Measurements from ENCODE around the gene ARMC2. TPM values are rescaled to one million over a fixed set of nuclear protein-coding genes. Genes with fewer than 3 reads are reported as not detected.
A peak's percentile ranks its signal among the peaks of the same experiment; 100 is the strongest.

ARMC2 gene
- total and polyA plus RNA-seq, 2 of the 4 experiments (the other 2 are of a cell fraction), result 0.72 to 3.9 TPM

- Histone ChIP-seq H3K36me3 (ENCODE audit: control insufficient read depth, insufficient read depth, low read length) (no peaks in the 10 kb centered on the region), H2BK20ac (ENCODE audit: low read depth, low read length) (no peak overlapping the region; the same call in 1 of the 2 replicates), H2AK5ac (ENCODE audit: low read depth, low read length) (no peak overlapping the region), H3K4me1 (ENCODE audit: control insufficient read depth, insufficient read depth, low read length) (peaks cover 1% of the 10 kb centered on the region; the same call in 1 of the 2 replicates), H3K14ac (replicated peaks; ENCODE audit: low read depth, low read length) (no peak overlapping the region), H3K79me1 (ENCODE audit: low read depth in 1 of 2, low read length in 2 of 2) (no peaks in the 10 kb centered on the region), H4K20me1 (ENCODE audit: insufficient read depth, low read length) (no peaks in the 10 kb centered on the region), H3K4me2 (ENCODE audit: low read depth, low read length) (0 out of 2 replicates have a peak overlapping the region, but pooled peaks have one; percentile 11), H4K5ac (ENCODE audit: low read depth, low read length) (no peak overlapping the region), H3K23ac (ENCODE audit: low read depth, low read length) (no peak overlapping the region), H3K4ac (ENCODE audit: low read depth, low read length) (no peak overlapping the region), H2BK15ac (ENCODE audit: low read depth, low read length) (no peak overlapping the region), H3K56ac (ENCODE audit: extremely low read depth, insufficient read depth, low read length) (no peak overlapping the region), H2AFZ (replicated peaks; ENCODE audit: low read length, poor library complexity) (no peak overlapping the region), H2BK5ac (ENCODE audit: low read depth, low read length, poor library complexity, severe bottlenecking) (no peak overlapping the region), H3K9me1 (ENCODE audit: insufficient read depth, low read length) (no peaks in the 10 kb centered on the region; the same call in none of the 2 replicates), H4K8ac (ENCODE audit: low read depth in 2 of 2, low read length in 2 of 2) (no peak overlapping the region), H3K4me3 (ENCODE audit: insufficient read depth, low read depth, low read length) (no peak overlapping the region), H4K91ac (ENCODE audit: insufficient read depth, low read depth, low read length) (no peak overlapping the region), H3K27me3 (ENCODE audit: control insufficient read depth, insufficient read depth, low read length) (no peaks in the 10 kb centered on the region), H3K9me3 (ENCODE audit: control insufficient read depth, insufficient read depth, low read length) (no peaks in the 10 kb centered on the region), H2BK120ac (ENCODE audit: low read depth, low read length) (no peak overlapping the region), H3K18ac (ENCODE audit: low read depth, low read length) (no peak overlapping the region), H3K27ac (ENCODE audit: insufficient read depth, low read length) (no peak overlapping the region), H3K9ac (ENCODE audit: low read depth, low read length) (no peak overlapping the region), H2AK9ac (replicated peaks; ENCODE audit: low read depth, low read length, poor library complexity) (no peak overlapping the region)
- ChIA-PET CTCF (no interaction called here), POLR2A (ENCODE audit: unreplicated experiment) (no interaction called here)
- intact Hi-C loops (cut with micrococcal nuclease) (no loop called here), dilution Hi-C loops (cut with HindIII; ENCODE audit: low sequenced_read_pairs, unreplicated experiment) (no loop called here), in situ Hi-C loops (cut with MboI; ENCODE audit: low sequenced_read_pairs) (no loop called here)
- peak; percentile 81 for ATAC-seq (ENCODE audit: low read depth)
- no CpG with 5 or more reads among the region's 6 CpGs for WGBS, 2 experiments (ENCODE audit: extremely low coverage in 2 of 2, insufficient read length in 1 of 2)
- DNase-seq, result peak; percentile 90
- no TSS peak for BruUV-seq (replicated peaks)
- TF ChIP-seq MXI1 (IDR thresholded peaks at IDR 0.05; ENCODE audit: borderline replicate concordance, low read depth, low read length), result no peak
- TF ChIP-seq FOS (IDR thresholded peaks at IDR 0.05; ENCODE audit: low read depth, low read length), result no peak; the same call in 1 of the 2 replicates
- TF ChIP-seq BHLHE40 (IDR thresholded peaks at IDR 0.05; ENCODE audit: low read depth, low read length), result no peak
- no peak for TF ChIP-seq POLR2A (IDR thresholded peaks at IDR 0.05; ENCODE audit: low read depth, low read length)
- no peak for TF ChIP-seq SMC3 (IDR thresholded peaks at IDR 0.05; ENCODE audit: low read depth, low read length)
- no peak for TF ChIP-seq NFE2L2 (IDR thresholded peaks at IDR 0.05; ENCODE audit: low read depth, low read length)
- TF ChIP-seq CTCF (conservative IDR thresholded peaks at IDR 0.05; ENCODE audit: low read depth, low read length), result no peak
- TF ChIP-seq CHD1 (IDR thresholded peaks at IDR 0.05; ENCODE audit: low read depth, low read length), result no peak
Observed at GRCh38 chr6:108961985-108962384, 113.8 kb downstream of the ARMC2 start.
